ENCODE results near the gene TMEM150C. TPM values are rescaled to one million over a fixed set of nuclear protein-coding genes. Genes with fewer than 3 reads are reported as not detected.

Gene TMEM150C
- total and polyA plus RNA-seq, 8 donors = 0.45 to 8.4 (median 3.9) TPM; not detected in 1

DNA sequence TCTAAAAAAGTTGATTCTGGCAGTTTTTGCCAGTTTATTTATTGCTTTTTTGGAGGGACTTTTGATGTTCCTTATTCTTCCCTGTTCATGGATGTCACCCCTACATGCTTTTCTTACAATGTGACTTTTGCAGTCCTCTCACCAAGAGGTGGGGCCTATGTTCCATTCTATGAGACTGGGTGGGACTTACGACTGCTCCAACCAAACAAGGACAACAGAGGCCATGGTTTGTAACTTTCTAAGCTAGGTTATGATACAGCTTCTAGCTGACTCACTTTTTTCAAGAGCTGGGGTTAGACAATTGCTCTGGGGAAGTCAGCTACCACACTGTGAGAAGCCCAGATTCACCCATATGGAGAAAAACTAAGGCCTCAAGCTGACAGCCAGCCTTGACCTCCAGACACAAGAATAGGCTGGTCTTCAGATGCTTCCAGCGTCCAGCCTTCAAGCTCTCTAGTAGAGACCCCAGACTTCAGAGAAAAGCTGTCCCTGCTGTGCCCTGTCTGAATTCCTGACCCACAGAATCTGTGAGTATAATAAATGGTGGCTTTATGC lies 91.9 kb downstream of the TMEM150C start:
- Histone ChIP-seq H3K9me3 (no peaks in the 10 kb centered on the region), H3K27ac (no peak overlapping the region), H3K4me1 (peaks cover 0 to 9% (median 0%) of the 10 kb centered on the region in 4 donors), H3K36me3 (no peaks in the 10 kb centered on the region), H3K4me3 (no peak overlapping the region), H3K27me3 (no peaks in the 10 kb centered on the region)
- TF ChIP-seq EP300 (IDR thresholded peaks at IDR 0.05) = no peak
- no peak for TF ChIP-seq POLR2A (IDR thresholded peaks at IDR 0.05)
- TF ChIP-seq, protein P1, sequence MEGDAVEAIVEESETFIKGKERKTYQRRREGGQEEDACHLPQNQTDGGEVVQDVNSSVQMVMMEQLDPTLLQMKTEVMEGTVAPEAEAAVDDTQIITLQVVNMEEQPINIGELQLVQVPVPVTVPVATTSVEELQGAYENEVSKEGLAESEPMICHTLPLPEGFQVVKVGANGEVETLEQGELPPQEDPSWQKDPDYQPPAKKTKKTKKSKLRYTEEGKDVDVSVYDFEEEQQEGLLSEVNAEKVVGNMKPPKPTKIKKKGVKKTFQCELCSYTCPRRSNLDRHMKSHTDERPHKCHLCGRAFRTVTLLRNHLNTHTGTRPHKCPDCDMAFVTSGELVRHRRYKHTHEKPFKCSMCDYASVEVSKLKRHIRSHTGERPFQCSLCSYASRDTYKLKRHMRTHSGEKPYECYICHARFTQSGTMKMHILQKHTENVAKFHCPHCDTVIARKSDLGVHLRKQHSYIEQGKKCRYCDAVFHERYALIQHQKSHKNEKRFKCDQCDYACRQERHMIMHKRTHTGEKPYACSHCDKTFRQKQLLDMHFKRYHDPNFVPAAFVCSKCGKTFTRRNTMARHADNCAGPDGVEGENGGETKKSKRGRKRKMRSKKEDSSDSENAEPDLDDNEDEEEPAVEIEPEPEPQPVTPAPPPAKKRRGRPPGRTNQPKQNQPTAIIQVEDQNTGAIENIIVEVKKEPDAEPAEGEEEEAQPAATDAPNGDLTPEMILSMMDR (IDR thresholded peaks at IDR 0.05) = no peak
- no peak for TF ChIP-seq POLR2AphosphoS5 (IDR thresholded peaks at IDR 0.05)
- peak in 1 of 2 donors; percentile 38 for DNase-seq
- WGBS, 5 donors = 30 to 64% (median 51%) methylated on average over 2 of the region's 2 CpGs
- intact Hi-C loops (cut with DNase I; ENCODE audit: low total_unique reads) = loop anchor here (10.0 kb wide), 2 partner anchors 275 to 335 kb away; no protein-coding TSS in a partner anchor

DNA sequence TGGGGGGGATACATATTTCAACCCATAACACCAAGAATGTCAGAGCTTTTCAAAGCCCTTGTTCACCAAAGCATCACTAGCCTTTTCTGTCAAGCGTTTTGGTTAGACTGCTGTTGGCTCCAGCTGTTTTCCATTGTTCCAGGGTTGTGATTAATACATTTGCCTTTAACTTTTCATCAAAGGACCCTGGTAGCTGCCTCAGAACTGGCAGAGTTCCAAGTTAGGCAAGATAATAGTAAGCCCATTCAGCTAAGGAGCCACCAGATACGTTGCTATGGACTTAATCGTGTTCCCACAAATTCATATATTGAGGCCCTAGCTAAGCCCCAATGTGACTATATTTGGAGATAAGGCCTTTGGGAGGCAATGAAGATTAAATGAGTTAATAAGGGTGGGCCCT lies 94.3 kb downstream of the TMEM150C start:
- no peaks in the 10 kb centered on the region for H3K9me3 ChIP-seq
- TF ChIP-seq POLR2AphosphoS5 (IDR thresholded peaks at IDR 0.05) (no peak), POLR2A (IDR thresholded peaks at IDR 0.05) (no peak), EP300 (IDR thresholded peaks at IDR 0.05) (no peak)
- TF ChIP-seq, protein P1 (IDR thresholded peaks at IDR 0.05) = no peak
- intact Hi-C loops (cut with DNase I; ENCODE audit: low total_unique reads) = loop anchor here (10.0 kb wide), 2 partner anchors 277 to 337 kb away; no protein-coding TSS in a partner anchor
- H3K36me3 ChIP-seq = no peaks in the 10 kb centered on the region
- no peak overlapping the region for H3K4me3 ChIP-seq
- no peaks in the 10 kb centered on the region for H3K27me3 ChIP-seq
- peaks cover 0 to 12% (median 8%) of the 10 kb centered on the region in 4 donors for H3K4me1 ChIP-seq
- no peak overlapping the region for H3K27ac ChIP-seq
- 21 to 58% (median 44%) methylated on average over 3 of the region's 3 CpGs for WGBS, 5 donors
- DNase-seq = no peak

DNA sequence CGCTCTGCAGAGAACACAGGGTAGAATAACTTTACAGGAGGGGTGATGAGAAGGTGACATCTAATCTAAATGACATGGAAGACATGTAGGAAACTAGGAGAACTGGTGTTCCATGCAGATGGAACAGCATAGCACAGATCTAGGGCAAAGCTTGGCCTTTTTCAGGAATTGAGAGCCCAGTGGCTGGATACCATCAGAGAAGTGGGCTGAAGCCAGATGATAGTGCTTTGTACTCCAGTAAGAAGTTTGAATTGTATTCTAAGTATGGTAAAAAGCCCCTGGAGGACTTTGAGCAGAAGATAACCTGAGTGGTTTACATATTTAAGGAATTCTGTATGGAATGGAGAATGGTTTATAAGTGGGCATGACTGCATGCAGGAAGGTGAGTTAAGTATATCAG lies 98.6 kb downstream of the TMEM150C start:
- no peak for DNase-seq
- TF ChIP-seq POLR2A (IDR thresholded peaks at IDR 0.05) (no peak), EP300 (IDR thresholded peaks at IDR 0.05) (no peak), POLR2AphosphoS5 (IDR thresholded peaks at IDR 0.05) (no peak)
- TF ChIP-seq, protein P1 (IDR thresholded peaks at IDR 0.05) = no peak
- 89 to 98% (median 96%) methylated on average over 1 of the region's 1 CpG for whole genome bisulfite sequencing, 5 donors
- peaks cover 6 to 29% (median 25%) of the 10 kb centered on the region in 4 donors for H3K36me3 ChIP-seq
- no peak overlapping the region for H3K4me3 ChIP-seq
- H3K27me3 ChIP-seq = no peaks in the 10 kb centered on the region
- H3K27ac ChIP-seq = no peak overlapping the region
- H3K9me3 ChIP-seq = no peaks in the 10 kb centered on the region
- H3K4me1 ChIP-seq = peaks cover 0 to 12% (median 4%) of the 10 kb centered on the region in 4 donors
- intact Hi-C loops (cut with DNase I; ENCODE audit: low total_unique reads) = loop anchor here (10.0 kb wide), 2 partner anchors 282 to 342 kb away; no protein-coding TSS in a partner anchor

DNA sequence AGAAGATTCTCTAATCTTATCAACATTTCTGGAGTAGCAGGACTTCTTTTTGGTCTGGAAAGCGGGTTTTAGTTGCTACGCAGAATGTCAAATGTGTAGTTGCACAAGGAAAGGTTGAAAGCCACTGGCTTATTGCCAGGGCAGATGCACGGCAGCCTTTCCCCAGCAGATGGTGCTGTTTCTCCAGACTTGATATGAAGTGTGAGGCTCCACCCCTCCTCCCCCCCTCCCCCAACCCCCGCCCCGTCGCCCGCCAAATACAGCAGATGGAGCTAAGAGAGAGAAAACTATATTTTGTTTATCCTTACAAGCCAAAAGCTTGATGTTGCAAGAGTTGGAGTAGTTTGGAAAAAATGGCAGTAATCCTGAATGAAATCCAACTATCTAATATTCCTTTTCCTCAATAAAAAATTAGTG lies 99.4 kb downstream of the TMEM150C start:
- Histone ChIP-seq H3K4me1 (peaks cover 0 to 12% (median 4%) of the 10 kb centered on the region in 4 donors), H3K27me3 (no peaks in the 10 kb centered on the region), H3K27ac (peak overlapping the region in 1 of 5 donors; percentile 50), H3K9me3 (no peaks in the 10 kb centered on the region), H3K36me3 (peaks cover 8 to 37% (median 33%) of the 10 kb centered on the region in 4 donors), H3K4me3 (no peak overlapping the region)
- intact Hi-C loops (cut with DNase I; ENCODE audit: low total_unique reads) = loop anchor here (10.0 kb wide), 2 partner anchors 282 to 342 kb away; no protein-coding TSS in a partner anchor
- TF ChIP-seq EP300 (IDR thresholded peaks at IDR 0.05) (no peak), POLR2AphosphoS5 (IDR thresholded peaks at IDR 0.05) (peak in 2 of 3 donors; percentile 43 to 74)
- TF ChIP-seq, protein P1 (IDR thresholded peaks at IDR 0.05) = peak in 5 of 7 experiments; percentile 20 to 95 (median 92)
- WGBS, 5 donors = 4 to 10% (median 8%) methylated on average over 7 of the region's 7 CpGs
- peak; percentile 90 to 94 for DNase-seq

Measured in stomach (tissue), 9 donors.